ENCODE data around the gene HAPLN1.
"Not testable (repeated sequence)": the region's sequence is repeated elsewhere in the genome, so short reads cannot be mapped to it uniquely, and the experiment has no call there.

HAPLN1 gene

DNA sequence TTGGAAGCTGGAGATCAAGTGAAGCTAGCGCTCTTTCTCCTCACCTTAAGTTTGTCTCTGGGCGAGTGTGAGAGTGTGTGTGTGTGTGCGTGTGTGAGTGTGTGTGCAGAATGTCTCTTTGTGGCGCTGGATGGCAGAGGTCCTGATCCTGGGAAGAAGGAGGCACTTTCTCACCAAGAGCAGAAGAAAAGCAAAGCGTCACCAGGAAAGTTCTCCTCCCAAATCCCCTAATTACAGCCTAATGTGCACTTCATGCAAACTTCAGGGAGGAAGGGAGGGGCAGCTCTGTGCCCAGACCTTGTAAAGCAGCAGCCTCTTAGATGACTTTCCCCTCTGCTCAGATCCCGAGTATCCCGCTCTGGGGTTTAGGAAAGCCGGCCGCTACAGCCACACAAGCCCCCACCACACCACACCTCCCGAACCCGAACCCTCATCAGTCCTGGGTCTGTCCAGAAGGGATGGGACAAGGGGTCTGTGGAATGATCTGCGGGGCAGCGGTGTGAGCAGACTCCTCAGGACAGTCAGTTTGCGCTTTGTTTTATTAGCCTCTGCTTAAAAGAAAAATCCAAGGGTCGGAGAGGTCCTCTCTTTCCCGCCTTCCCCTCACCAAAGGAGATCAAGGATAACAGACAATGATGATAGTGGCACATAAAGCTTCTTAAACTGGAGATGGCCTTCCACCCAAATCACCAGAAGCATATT is at the start of gene HAPLN1:
Gene HAPLN1 (minus strand): TSS at position 20 of the 702 bp plus-strand sequence. CDS start 47,332 bp downstream, outside the sequence.
- no peak for DNase-seq

DNA sequence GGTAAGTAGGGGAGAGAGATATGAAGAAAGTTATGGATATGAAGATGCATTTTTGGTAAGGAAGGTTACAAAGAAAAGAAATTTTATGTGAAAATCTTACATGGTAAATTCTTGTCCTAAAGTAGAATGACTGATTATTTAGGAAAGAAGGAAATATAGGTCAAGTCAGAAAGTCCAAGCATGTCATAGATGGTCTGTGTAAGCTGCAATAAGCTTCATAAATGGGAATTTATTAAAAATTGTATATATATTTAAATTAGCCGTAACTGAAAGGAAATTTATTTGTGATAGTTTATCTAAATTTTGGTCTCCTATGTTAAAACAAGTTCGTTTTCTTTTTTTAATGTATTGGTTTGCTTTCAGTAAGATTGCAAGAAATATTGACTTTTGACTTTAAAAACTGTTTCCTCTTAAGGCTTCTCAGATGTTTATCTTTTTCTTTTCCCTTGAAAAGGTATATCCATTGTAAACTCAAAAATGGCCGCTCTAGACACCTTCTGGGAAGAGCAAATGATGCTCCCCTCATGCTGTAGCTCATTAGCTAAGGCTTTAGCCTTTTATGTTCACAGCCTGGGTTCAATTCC is 46.8 kb upstream of the HAPLN1 start:
- DNase-seq = no peak

DNA sequence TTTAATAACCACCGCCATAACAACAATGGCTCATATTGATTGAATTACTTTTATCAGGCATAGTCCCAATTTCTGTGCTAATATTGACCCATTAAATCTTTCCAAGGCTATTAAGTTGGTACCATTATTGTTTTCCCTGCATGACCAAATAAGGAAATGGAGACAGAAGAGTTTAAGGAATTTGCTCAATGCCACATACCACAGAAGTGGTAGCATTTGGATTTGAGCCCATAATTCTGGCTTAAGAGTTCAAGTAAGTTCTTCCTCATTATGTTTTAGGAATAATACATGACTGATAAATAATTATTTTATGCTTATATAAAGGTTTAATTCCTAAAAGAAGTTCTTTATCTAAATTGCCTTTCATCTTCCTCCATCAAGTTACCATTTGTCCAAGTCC is 43.4 kb upstream of the HAPLN1 start:
- no peak for DNase-seq

DNA sequence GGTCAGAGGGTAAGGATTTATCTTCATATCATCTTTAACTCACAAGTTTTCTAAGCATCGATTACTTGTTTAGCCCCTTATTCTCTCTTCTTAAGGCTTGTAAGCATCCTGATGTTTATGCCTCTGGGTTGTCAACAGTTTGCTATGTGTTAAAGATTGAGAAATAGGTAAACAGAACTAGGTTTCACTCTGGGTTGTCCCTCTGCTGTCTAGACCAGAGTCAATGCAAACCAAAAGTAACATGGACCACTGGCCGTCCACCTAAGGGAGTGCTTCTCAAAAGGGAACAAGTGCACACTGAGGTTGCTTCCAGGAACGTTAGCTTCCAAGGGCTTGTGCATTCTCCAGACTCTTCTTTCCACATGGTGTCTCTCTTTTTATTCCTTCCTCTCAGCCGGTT is 39.9 kb upstream of the HAPLN1 start:
- no peak for DNase-seq

DNA sequence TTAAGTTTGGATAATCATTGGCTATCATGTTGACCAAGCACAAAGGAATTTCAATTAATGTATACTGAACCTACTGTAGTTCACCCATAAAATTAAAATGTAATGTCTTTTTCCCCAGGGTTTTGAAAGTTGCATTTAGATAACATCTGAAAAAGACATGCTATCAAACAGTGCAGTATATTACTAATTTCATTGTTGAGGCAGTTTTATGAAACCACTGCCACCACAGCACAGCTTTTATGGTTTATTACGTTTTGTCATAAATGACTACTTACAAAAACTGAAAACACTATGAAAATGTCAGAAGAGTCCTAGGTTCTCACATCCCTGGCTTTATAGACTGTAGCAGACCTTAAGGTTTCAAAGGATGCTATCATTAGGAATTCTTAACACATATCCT is 32.0 kb upstream of the HAPLN1 start:
- DNase-seq = no peak

DNA sequence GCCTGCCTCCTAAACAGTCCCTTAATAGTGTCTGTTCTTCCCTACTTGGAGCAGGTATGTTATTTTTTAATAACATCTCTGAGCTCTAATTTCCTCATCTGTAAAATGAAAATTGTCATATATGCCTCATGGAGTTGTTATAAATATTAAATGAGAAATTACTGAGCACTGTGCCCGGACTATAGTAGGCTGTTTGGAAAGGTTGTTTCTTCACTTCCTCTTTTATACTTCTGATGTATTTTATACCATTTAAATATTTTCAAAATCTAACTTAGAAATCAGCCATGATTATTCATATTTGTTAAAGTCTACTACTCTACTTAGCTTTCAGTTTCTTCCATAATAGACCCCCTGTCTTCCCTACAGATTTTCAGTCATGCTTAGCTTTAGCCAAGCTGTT is 30.5 kb upstream of the HAPLN1 start:
- no peak for DNase-seq

DNA sequence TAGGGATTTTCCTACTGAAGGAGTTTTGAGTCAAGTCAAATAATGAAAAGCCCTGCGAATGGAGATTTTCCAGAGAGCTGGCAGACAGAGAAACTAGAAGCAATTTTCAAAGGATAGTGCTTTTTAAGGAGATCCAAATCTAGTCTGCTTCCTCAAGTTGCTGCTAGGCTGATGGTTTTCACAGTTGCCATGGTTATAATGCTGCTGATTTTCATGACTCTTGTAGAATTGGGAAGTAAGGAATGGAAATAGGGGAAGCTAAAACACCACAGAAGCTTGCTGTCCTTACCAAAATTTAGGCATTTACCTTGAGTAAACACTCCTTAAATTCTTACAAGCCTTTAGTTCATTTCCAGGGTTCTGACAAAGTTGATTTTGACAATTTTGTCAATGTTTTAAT is 30.1 kb upstream of the HAPLN1 start:
- peak in 3 of 58 donors; percentile 1 to 16 (median 12) for DNase-seq

DNA sequence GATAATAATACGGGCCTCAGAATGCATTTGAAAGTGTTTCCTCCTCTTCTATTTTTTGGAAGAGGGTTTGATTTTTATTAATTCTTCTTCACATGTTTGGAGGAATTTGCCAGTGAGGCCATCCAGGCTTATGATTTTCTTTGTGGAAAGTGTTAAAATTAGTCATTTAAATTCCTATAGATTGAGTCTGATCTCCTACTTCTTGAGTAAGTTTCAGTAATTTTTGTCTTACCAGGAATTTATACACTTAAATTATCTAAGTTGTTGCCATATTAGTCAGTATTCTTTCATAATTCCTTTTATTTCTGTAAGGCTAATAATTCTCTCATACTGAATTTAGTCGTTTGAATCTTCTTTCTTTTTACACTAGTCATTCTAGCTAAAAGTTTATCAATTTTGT is 25.2 kb upstream of the HAPLN1 start:
- DNase-seq = no peak

DNA sequence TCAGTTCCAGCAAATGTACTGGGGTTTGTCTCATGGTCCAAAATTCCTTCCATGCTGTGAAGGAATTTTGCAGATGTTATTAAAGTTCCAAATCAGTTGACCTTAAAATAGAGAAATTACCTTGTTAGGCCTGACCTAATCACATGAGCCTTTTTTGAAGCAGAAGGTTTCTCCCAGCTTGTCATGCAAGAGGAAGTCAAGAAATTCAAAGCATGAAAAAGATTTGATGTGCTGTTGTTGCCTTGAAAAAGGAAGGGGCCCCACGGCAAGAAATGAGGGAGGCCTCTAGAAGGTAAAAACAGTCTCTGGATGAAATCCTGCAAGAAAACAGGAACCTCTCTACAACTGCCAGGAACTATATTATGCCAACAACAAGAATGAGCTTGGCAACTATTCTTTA is 24.2 kb upstream of the HAPLN1 start:
- no peak for DNase-seq

DNA sequence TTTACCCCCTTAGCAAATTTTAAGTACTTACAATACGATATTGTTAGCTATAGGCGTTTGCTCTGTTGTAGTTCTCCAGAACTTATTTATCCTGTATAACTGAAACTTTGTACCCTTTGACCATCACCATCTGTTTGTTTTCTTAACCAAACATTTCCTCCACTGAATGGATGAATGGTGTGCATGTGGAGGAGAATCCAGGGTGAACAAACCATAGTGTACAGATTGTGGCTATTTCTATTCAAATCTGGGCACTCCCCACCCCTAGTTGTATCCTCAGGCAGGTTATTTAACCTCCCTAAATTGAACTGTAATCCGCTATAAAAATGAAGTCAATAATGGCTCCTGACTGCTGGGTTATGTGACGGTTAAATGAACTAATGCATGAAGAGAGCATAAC is 21.4 kb upstream of the HAPLN1 start:
- DNase-seq = no peak

DNA sequence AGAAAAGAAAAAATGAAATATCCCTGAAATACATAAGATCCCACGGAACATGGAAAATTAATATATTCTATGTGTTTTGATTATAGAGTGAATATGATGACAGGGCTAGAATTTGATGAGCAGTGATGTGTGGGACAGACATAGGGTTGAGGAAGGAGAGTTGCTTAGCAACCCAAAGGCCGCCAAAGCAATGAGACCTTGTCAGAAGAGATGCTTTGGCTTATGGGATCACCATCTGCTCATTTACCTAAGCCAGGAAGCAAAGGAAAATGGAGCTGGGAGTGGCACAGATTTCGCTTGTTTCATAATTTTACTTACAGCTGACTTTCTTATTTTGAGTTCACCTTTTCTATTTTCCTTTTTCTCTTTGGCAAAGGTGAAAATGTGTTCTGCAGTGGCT is 20.9 kb upstream of the HAPLN1 start:
- DNase-seq = no peak

DNA sequence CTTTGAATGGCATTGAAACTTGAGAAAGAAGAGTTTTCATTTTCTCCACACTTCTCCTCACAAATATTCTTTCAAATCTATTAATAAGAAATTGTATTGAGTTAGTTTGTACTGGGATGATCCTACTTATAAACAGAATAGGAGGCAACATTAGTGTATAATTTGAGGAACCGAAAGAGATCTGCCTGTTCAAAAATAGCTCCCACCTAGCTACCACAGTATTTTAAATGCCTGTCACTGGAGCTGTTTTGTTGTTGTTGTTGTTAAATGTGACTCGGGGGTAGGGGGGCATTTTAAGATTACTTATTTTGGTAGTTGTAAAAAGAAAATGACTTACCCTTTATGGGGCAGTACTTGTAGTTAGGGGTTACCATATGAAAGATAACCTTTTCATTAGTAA is 20.1 kb upstream of the HAPLN1 start:
- no peak for DNase-seq

DNA sequence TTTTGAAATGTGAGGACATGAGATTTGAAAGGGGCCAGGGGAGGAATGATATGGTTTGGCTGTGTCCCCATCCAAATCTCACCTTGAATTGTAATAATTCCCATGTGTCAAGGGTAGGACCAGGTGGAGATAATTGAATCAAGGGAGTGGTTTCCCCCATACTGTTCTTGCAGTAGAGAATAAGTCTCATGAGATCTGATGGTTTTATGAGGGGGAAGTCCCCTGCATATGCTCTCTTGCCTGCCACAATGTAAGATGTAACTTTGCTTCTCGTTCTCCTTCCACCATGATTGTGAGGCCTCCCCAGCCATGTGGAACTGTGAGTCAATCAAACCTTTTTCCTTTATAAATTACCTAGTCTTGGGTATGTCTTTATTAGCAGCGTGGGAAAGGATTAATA is 15.5 kb upstream of the HAPLN1 start:
- not testable (repeated sequence) for DNase-seq

DNA sequence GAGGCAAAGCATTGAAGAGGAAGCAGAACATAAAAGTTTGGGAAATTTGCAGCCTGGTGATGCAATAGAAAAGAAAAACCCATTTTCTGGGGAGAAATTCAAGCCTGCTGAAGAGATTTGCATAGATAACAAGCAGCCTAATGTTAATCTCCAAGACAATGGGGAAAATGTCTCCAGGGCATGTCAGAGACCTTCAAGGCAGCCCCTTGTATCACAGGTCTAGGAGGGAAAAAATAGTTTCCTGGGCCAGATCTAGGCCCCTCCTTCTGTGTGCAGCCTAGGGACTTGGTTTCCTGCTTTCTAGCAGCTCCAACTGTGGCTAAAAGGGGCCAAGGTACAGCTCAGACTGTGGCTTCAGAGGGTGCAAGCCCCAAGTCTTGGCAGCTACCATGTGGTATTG is 14.4 kb upstream of the HAPLN1 start:
- not testable (repeated sequence) for DNase-seq

DNA sequence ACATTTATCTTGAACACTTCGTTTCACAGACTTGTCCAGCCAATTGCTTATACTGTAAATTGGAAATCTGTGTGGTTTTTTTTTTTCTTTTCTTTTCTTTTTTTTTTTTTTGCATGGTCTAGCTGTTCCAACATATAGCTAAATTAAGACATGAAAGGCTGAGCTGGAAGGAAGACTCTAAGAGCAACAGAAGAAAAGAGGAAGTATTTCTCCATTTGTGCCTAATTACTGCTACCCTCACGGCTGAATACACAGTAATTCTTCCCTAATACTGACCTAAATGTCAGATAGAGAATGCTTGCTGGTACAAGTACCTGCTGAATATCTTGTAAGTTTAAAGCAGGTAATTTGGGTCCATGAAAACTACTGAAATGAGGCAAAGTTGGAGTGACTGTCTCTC is 11.0 kb upstream of the HAPLN1 start:
- no peak for DNase-seq

DNA sequence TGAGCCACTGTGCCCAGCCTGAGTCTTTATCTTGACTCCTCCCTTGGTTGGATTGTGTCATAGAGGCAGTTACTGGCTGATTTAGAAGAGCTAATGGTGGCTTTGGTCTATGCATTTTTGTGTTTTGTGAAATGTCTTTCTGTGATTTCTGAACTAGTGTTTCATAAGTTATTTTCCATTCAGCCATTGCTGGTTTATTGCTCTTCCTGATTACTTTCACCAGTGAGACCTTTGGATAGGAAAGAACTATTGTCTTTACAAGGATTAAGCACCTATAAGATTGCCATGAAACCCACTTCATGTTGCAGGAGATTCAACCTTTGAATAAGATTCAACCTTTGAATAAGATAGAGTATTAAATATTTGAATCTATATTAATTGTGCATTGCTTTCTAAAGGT is 8.7 kb upstream of the HAPLN1 start:
- DNase-seq = no peak

DNA sequence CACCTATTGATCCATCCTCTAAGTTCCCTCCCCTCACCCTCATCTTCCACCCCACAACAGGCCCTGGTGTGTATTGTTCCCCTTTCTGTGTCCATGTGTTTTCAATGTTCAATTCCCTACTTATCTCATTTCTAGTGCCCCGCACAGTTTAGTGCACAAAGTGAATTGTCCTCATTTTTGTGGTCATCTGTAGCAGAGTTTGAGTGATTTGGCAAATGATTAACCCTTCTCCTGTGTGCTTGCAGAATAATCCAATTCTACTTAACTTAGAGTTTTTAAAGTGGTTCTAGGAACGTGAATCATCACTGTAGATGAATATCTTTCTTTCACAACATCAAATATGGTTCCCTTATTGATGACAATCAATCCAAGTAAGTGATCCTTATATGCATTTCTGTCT is 6.3 kb upstream of the HAPLN1 start:
- DNase-seq = no peak

DNA sequence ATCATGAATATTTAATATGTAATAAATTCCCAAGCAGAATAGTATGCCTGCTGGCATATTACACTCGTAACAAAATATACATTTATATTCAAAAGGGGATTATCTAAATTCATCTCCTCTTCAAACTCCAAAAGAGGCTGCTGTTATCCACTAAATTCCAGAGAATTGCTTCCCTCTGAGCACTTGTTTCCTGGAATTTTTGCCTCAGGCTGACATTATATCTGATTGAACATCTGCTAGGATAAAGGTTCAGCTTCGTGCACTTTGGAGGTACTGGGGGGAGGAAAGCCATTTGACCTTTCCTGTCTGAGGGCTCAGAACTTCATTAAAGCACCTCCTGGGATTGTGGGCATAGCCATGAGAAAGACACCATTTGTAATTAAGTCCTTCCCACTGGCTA is 4.3 kb upstream of the HAPLN1 start:
- no peak for DNase-seq

DNA sequence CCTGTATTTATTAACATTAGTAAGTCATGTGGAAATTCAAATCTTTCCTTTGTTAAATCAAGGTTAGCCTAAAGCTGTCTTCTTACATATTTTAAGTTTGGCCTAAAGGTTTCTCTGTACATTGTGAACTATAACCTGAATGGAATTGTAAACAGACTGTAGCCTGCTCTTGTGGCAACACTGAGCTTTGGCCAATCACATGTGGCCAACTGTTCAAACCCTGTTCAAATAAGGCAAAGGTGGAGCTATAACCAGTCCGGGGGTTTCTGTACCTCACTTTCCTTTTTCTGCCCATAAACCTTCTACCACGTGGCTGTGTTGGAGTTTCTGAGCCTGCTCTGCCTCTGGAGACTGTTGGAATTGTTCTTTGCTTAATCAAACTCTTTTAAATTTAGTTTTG is 3.3 kb upstream of the HAPLN1 start:
- no peak for DNase-seq

DNA sequence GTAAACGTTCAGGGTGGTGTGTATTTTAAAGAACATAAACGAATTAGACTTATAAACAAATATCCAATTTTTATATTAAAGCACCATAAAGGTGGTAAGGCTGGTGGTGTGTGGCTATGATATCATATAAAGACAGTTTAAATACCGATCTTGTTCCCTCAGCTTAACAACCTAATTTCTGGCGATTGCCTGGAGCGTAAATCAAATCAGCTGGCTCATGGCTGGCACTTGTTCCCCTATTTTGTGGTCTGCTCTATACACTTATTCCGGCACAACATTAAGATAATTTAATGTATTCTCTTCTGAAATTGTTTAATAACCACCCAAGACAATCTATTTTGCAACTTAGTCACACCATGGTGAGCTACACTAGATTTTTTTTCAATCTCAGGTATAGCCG is 2.4 kb upstream of the HAPLN1 start:
- DNase-seq = no peak

DNA sequence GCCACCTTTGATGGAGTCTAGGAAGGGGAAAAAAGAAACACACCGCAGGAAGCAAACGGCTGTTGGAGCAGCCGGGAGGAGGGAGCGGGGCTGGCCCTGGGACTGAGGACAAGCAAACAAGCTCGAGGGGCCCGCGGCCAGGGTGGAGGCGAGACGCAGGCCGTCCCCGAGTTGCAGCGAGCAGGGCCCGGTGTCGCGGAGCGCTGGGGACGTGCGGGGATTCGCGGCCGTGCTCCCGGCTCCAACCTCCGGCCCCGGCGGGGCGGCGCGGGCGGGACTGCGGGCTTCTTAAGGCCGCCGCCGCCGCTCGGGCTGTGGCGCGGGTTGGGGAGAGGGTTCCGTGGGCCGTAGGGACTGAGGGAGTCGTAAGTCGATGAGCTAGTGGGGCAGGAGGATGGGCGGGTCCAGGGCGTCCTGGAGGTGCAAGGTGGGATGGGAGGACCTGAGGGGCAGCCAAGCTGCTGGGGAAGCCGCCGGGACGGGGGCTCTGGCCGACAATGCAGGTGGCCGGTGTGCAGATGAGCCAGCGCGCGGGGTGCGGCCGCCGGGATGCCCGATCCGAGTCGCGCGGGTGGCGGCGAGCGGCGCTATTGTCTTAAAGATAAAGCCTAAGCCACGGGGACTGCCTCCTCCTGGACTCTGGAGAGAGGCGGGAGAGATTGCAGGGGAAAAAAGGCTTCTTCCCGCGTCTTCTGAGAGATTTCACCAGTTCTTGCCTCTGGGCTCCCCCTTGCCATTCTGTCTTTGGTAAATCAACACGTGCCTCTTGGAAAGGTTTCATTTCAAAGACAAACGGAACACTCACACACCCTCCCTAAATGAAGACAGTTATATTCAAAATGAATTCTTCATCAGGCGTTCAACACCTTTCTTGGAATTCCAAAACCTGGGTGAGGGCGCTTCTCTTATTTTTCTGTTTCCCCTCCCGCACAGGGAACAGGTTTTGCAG is 1.6 kb upstream of the HAPLN1 start:
- DNase-seq = peak in 57 of 58 donors; percentile 16 to 86 (median 58)

DNA sequence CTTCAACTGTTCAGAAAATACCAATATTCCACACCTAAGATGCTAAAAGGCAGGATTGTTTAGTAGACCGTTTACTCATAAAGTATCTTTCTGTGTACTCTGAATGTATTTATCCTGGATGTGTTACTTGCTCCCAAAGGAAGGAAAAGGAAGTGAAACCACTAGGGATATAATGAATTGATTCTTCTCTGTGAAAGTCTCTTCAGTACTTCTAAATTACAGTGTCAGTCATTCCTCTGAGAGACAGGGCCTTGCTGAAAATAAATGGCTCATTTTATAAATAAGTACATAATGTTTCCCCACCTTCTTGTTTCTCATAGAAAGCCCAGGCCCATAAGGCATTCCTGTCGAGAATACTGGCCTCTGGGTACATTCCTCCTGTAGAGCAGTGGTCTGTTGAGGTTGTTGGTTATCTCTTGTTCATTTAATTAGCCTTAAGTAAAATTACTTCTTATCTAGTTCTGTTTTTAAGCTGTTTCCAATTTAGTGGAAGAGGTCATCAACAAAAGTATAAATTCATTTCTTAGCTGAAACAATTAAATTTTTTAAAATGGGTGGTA is 1.6 kb downstream of the HAPLN1 start:
- no peak for DNase-seq
